OCI-LY1 (cell line): Measurements from ENCODE around the gene DMRTB1.

Source experiments
- H2AFZ ChIP-seq: fragments of 200-600 bp; sonication (generic), shearing (Covaris generic); 2 replicates; pipeline ENCODE4 v1.6.0; 2014; ENCODE audit warnings: antibody characterized with exemption, mild to moderate bottlenecking, low read length
- H3F3A ChIP-seq: fragments of 200-600 bp; sonication (generic), shearing (Covaris generic); 2 replicates; pipeline ENCODE4 v1.6.0; 2014; ENCODE audit warnings: mild to moderate bottlenecking, antibody characterized with exemption, low read length, moderate library complexity; ENCODE audit not compliant: insufficient read depth
- H3K27ac ChIP-seq: fragments of 200-600 bp; sonication (generic); 2 replicates; pipeline ENCODE4 v1.5.1; 2014; ENCODE audit warnings: low read length, mixed run types, mild to moderate bottlenecking, low read depth; ENCODE audit not compliant: poor library complexity, severe bottlenecking
- H3K27me3 ChIP-seq: fragments of 200-600 bp; sonication (generic); 2 replicates; pipeline ENCODE4 v1.6.0; 2014; ENCODE audit warnings: antibody characterized with exemption, mild to moderate bottlenecking, low read length, moderate library complexity; ENCODE audit not compliant: insufficient read depth
- H3K36me3 ChIP-seq: fragments of 200-600 bp; sonication (generic); 2 replicates; pipeline ENCODE4 v1.6.1; 2014; ENCODE audit warnings: mild to moderate bottlenecking, antibody characterized with exemption, low read length, moderate library complexity, mixed read lengths; ENCODE audit not compliant: insufficient read depth
- H3K4me1 ChIP-seq: fragments of 200-600 bp; sonication (generic); 2 replicates; pipeline ENCODE4 v1.5.1; 2014; ENCODE audit warnings: mild to moderate bottlenecking, low read length, moderate library complexity; ENCODE audit not compliant: insufficient read depth, severe bottlenecking
- H3K4me2 ChIP-seq: fragments of 200-600 bp; sonication (generic), shearing (Covaris generic); 2 replicates; pipeline ENCODE4 v1.6.1; 2014; ENCODE audit warnings: low read length
- H3K4me3 ChIP-seq: fragments of 200-600 bp; sonication (generic); 2 replicates; pipeline ENCODE4 v1.5.1; 2014; ENCODE audit warnings: low read length, low read depth, mild to moderate bottlenecking, mixed read lengths; ENCODE audit not compliant: poor library complexity, severe bottlenecking
- H3K79me2 ChIP-seq: fragments of 200-600 bp; shearing (Covaris generic); 2 replicates; pipeline ENCODE4 v1.6.1; 2016; ENCODE audit warnings: mixed run types, low read length, mixed read lengths; ENCODE audit not compliant: insufficient read depth
- H3K9ac ChIP-seq: fragments of 200-600 bp; sonication (generic), shearing (Covaris generic); 2 replicates; pipeline ENCODE4 v1.6.1; 2014; ENCODE audit warnings: mild to moderate bottlenecking, low read length, mixed read lengths
- H3K9me2 ChIP-seq: fragments of 200-600 bp; sonication (generic), shearing (Covaris generic); 2 replicates; pipeline ENCODE4 v1.6.1; 2014; ENCODE audit warnings: low read depth, mild to moderate bottlenecking, low read length, mixed read lengths
- H3K9me3 ChIP-seq: fragments of 200-600 bp; shearing (Covaris generic); 2 replicates; pipeline ENCODE4 v1.6.1; 2014; ENCODE audit warnings: low read length, mixed read lengths
- H4K20me1 ChIP-seq: fragments of 200-600 bp; sonication (generic), shearing (Covaris generic); 2 replicates; pipeline ENCODE4 v1.6.0; 2016; ENCODE audit warnings: mild to moderate bottlenecking, low read length; ENCODE audit not compliant: insufficient read depth
- EZH2 ChIP-seq: fragments of 200-600 bp; sonication (generic), shearing (Covaris generic); IDR thresholded peaks from 2 replicates; pipeline ENCODE4 v1.8.0; 2017; ENCODE audit warnings: borderline replicate concordance, mixed run types, mild to moderate bottlenecking, antibody characterized with exemption, low read length, moderate library complexity, mixed read lengths
- TF ChIP-seq, protein P1 (sequence below): fragments of 200-600 bp; sonication (generic), shearing (Covaris generic); IDR thresholded peaks from 2 replicates; pipeline ENCODE4 v1.5.1; 2017; ENCODE audit warnings: mild to moderate bottlenecking, antibody characterized with exemption, low read length, moderate library complexity, mixed read lengths

The DMRTB1 gene

DNA sequence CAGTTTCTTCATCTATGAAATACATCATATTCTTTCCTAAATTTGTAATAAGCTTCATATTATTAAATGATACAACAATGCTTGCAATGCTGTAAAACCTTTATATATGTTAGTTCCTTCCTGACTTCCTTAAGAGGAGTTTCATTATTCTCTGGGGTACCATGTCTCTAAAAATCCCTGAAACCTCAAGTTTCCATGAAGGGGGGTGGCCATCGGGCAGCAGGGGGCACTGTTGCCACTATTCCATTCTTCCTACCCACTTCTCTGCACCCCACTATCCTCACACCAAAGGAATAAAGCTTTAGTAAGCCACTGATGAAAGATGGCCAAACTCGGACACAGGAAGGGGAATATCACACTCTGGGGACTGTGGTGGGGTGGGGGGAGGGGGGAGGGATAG, 9.0 kb upstream of the DMRTB1 start:
- H3K9ac ChIP-seq, result no peak overlapping the region
- H3K4me2 ChIP-seq, result no peak overlapping the region
- H3K4me3 ChIP-seq, result no peak overlapping the region
- no peaks in the 10 kb centered on the region for H3K27me3 ChIP-seq
- no peaks in the 10 kb centered on the region for H3K4me1 ChIP-seq
- no peaks in the 10 kb centered on the region for H4K20me1 ChIP-seq
- H3K9me2 ChIP-seq, result no peaks in the 10 kb centered on the region
- H3F3A ChIP-seq, result no peaks in the 10 kb centered on the region
- H3K9me3 ChIP-seq, result no peaks in the 10 kb centered on the region
- no peaks in the 10 kb centered on the region for H3K36me3 ChIP-seq
- H2AFZ ChIP-seq, result no peak overlapping the region
- no peak for TF ChIP-seq EZH2
- TF ChIP-seq, protein P1, sequence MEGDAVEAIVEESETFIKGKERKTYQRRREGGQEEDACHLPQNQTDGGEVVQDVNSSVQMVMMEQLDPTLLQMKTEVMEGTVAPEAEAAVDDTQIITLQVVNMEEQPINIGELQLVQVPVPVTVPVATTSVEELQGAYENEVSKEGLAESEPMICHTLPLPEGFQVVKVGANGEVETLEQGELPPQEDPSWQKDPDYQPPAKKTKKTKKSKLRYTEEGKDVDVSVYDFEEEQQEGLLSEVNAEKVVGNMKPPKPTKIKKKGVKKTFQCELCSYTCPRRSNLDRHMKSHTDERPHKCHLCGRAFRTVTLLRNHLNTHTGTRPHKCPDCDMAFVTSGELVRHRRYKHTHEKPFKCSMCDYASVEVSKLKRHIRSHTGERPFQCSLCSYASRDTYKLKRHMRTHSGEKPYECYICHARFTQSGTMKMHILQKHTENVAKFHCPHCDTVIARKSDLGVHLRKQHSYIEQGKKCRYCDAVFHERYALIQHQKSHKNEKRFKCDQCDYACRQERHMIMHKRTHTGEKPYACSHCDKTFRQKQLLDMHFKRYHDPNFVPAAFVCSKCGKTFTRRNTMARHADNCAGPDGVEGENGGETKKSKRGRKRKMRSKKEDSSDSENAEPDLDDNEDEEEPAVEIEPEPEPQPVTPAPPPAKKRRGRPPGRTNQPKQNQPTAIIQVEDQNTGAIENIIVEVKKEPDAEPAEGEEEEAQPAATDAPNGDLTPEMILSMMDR, result peak; percentile 45
- H3K27ac ChIP-seq, result no peak overlapping the region
- no peaks in the 10 kb centered on the region for H3K79me2 ChIP-seq

DNA sequence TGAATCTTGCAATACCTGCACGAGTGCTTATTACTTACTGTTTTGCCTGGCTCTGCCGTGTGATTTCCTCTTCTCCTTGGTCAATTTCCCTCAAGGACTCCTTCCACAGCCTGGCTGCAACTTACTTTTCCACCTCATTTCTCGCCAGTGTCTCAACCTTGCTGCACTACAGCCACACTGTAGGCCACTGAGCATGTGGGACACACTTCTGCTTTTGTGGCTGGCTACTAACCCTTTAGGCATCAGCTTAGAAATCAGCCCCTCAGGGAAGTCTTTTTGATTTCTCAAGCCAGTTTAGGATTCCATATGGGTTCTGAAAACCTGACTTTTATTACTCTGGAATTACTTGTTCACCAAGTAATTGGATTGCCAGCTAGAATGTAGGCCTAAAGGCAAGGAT, 5.2 kb upstream of the DMRTB1 start:
- no peak overlapping the region for H3K4me2 ChIP-seq
- TF ChIP-seq, protein P1, result no peak
- TF ChIP-seq EZH2, result no peak
- no peak overlapping the region for H3K4me3 ChIP-seq
- no peak overlapping the region for H2AFZ ChIP-seq
- H3K9me3 ChIP-seq, result no peaks in the 10 kb centered on the region
- H3K9ac ChIP-seq, result no peak overlapping the region
- H4K20me1 ChIP-seq, result no peaks in the 10 kb centered on the region
- no peaks in the 10 kb centered on the region for H3K79me2 ChIP-seq
- H3K9me2 ChIP-seq, result no peaks in the 10 kb centered on the region
- H3K27me3 ChIP-seq, result no peaks in the 10 kb centered on the region
- H3F3A ChIP-seq, result no peaks in the 10 kb centered on the region
- H3K27ac ChIP-seq, result no peak overlapping the region
- no peaks in the 10 kb centered on the region for H3K4me1 ChIP-seq
- H3K36me3 ChIP-seq, result no peaks in the 10 kb centered on the region

DNA sequence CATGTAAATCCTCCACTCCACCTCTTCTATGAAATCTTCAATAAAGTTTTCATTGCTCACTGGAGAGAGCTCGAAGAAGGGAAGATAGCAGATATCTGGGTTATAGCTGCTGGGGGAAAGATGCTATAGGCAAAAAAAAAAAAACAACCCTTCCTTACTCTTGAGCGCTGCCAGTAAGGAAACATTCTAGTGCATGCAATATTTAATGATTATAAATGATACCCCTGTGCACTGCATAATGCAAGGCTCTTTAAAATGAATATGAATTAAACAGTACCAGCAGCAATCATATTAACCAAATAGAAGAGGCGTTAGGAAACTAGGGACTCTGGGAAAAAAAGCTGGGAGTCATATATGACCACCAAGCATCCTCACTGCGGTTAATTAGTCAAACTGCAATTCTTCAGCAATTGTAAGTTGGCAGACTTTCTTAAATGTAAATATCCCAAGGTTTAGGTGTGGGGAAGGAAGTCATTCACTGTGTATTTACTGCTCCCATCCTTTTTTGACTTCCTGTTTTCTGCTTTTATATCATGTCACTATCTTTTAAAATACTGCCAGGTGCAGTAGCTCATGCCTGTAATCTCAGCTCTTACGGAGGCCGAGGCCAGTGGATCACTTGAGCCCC, 3.7 kb upstream of the DMRTB1 start:
- 0 out of 2 replicates have a peak, but pooled peaks cover 4% of the 10 kb centered on the region for H3K27me3 ChIP-seq
- H2AFZ ChIP-seq, result no peak overlapping the region
- TF ChIP-seq, protein P1, result no peak
- TF ChIP-seq EZH2, result no peak
- H4K20me1 ChIP-seq, result no peaks in the 10 kb centered on the region
- no peak overlapping the region for H3K27ac ChIP-seq
- H3K9ac ChIP-seq, result no peak overlapping the region
- no peaks in the 10 kb centered on the region for H3K9me3 ChIP-seq
- no peak overlapping the region for H3K4me2 ChIP-seq
- H3K36me3 ChIP-seq, result no peaks in the 10 kb centered on the region
- H3K9me2 ChIP-seq, result no peaks in the 10 kb centered on the region
- no peak overlapping the region for H3K4me3 ChIP-seq
- H3F3A ChIP-seq, result no peaks in the 10 kb centered on the region
- H3K4me1 ChIP-seq, result no peaks in the 10 kb centered on the region
- H3K79me2 ChIP-seq, result no peaks in the 10 kb centered on the region
